Activated CD4-positive, alpha-beta memory T cell treated with anti-CD3 and anti-CD28 coated beads for 36 hours (primary cell): ENCODE results near the gene PRELID2. TPM values are rescaled to one million over a fixed set of nuclear protein-coding genes. Genes with fewer than 3 reads are reported as not detected.
"Not testable (repeated sequence)": the region's sequence is repeated elsewhere in the genome, so short reads cannot be mapped to it uniquely, and the experiment has no call there.

ENCODE experiments used
- CTCF ChIA-PET: fragments of 350-600 bp; sonication (Branson Sonifier 250); formaldehyde crosslinking; loops from one replicate; lab custom pipeline; 2021; ENCODE audit warnings: antibody characterized with exemption, inconsistent platforms; lab: Charles Lee
- POLR2A ChIA-PET: fragments of 350-600 bp; sonication (Branson Sonifier 250); formaldehyde crosslinking; loops from one replicate; lab custom pipeline; 2021; ENCODE audit warnings: antibody characterized with exemption; lab: Charles Lee
- DNase-seq: peaks from one replicate; pipeline ENCODE4 v3.0.0-alpha.2; 2020
- H3K27ac Mint-ChIP-seq: one replicate; pipeline ENCODE4 v1.8.0; 2021; ENCODE audit warnings: mixed read lengths
- H3K27me3 Mint-ChIP-seq: one replicate; pipeline ENCODE4 v1.8.0; 2021; ENCODE audit warnings: mixed read lengths
- H3K36me3 Mint-ChIP-seq: one replicate; pipeline ENCODE4 v1.8.0; 2021; ENCODE audit warnings: mixed read lengths
- H3K4me1 Mint-ChIP-seq: one replicate; pipeline ENCODE4 v1.8.0; 2021; ENCODE audit warnings: low read depth, mixed read lengths
- H3K4me3 Mint-ChIP-seq: one replicate; pipeline ENCODE4 v1.8.0; 2021; ENCODE audit warnings: mild to moderate bottlenecking, mixed read lengths
- H3K9me3 Mint-ChIP-seq: one replicate; pipeline ENCODE4 v1.8.0; 2021; ENCODE audit warnings: mixed read lengths
- intact Hi-C: fragments of 100-400 bp; cut with micrococcal nuclease; formaldehyde crosslinking; loops from one replicate; pipeline ENCODE4 v1.15.1; 2023
- total RNA-seq, 2 experiments: library from RNA; stranded (reverse); gene quantifications; one replicate each; pipeline ENCODE4 v1.2.3, GENCODE V29; 2021

The PRELID2 gene
- total RNA-seq, 2 experiments from 2014 or later: 3.8 to 4.3 TPM

GRCh38 chr5:145855763-145856267 is 20.7 kb upstream of the PRELID2 start:
- Mint-ChIP-seq H3K27me3 (peaks cover 6% of the 10 kb centered on the region), H3K9me3 (no peaks in the 10 kb centered on the region), H3K27ac (no peak overlapping the region), H3K4me3 (no peak overlapping the region), H3K36me3 (no peaks in the 10 kb centered on the region), H3K4me1 (no peaks in the 10 kb centered on the region)
- ChIA-PET POLR2A (no interaction called here), CTCF (interaction anchor here (0.9 to 1.3 kb wide), 2 partner anchors 30 to 1039 kb away, joined by 3 to 5 read pairs; no protein-coding TSS in a partner anchor)
- intact Hi-C loops: no loop called here
- no peak for DNase-seq

GRCh38 chr5:145854651-145855258 is 19.6 kb upstream of the PRELID2 start:
- DNase-seq: no peak

GRCh38 chr5:145853781-145854376 is 18.7 kb upstream of the PRELID2 start:
- intact Hi-C loops: no loop called here
- POLR2A ChIA-PET: interaction anchor here (0.8 kb wide), 1 partner anchor 21 kb away, joined by 3 read pairs; no protein-coding TSS in a partner anchor
- CTCF ChIA-PET: interaction anchor here (1.0 kb wide), 1 partner anchor 49 kb away, joined by 3 read pairs; no protein-coding TSS in a partner anchor
- Mint-ChIP-seq H3K27me3 (peaks cover 6% of the 10 kb centered on the region), H3K36me3 (no peaks in the 10 kb centered on the region), H3K4me3 (no peak overlapping the region), H3K27ac (no peak overlapping the region), H3K4me1 (no peaks in the 10 kb centered on the region), H3K9me3 (no peaks in the 10 kb centered on the region)
- no peak for DNase-seq

More at GRCh38 chr5:145854651-145855258, 19.6 kb upstream of the PRELID2 start:
- Mint-ChIP-seq H3K9me3 (no peaks in the 10 kb centered on the region), H3K27ac (no peak overlapping the region), H3K4me3 (no peak overlapping the region), H3K4me1 (no peaks in the 10 kb centered on the region), H3K27me3 (peaks cover 3% of the 10 kb centered on the region), H3K36me3 (no peaks in the 10 kb centered on the region)
- intact Hi-C loops: no loop called here
- POLR2A ChIA-PET: interaction anchor here (0.8 kb wide), 2 partner anchors 20 to 111 kb away, joined by 3 read pairs; no protein-coding TSS in a partner anchor
- CTCF ChIA-PET: interaction anchor here (1.3 kb wide), 1 partner anchor 29 kb away, joined by 5 read pairs; no protein-coding TSS in a partner anchor

GRCh38 chr5:145852990-145853389 is 17.8 kb upstream of the PRELID2 start:
- H3K4me3 Mint-ChIP-seq: no peak overlapping the region
- peaks cover 6% of the 10 kb centered on the region for H3K27me3 Mint-ChIP-seq
- intact Hi-C loops: no loop called here
- no peaks in the 10 kb centered on the region for H3K4me1 Mint-ChIP-seq
- no peak for DNase-seq
- no peaks in the 10 kb centered on the region for H3K9me3 Mint-ChIP-seq
- no peak overlapping the region for H3K27ac Mint-ChIP-seq
- H3K36me3 Mint-ChIP-seq: no peaks in the 10 kb centered on the region
- ChIA-PET CTCF (interaction anchor here (1.0 kb wide), 2 partner anchors 22 to 50 kb away, joined by 3 read pairs; no protein-coding TSS in a partner anchor), POLR2A (no interaction called here)

GRCh38 chr5:145848854-145849253 is 13.7 kb upstream of the PRELID2 start:
- H3K27me3 Mint-ChIP-seq: peaks cover 3% of the 10 kb centered on the region
- H3K9me3 Mint-ChIP-seq: no peaks in the 10 kb centered on the region
- H3K4me3 Mint-ChIP-seq: no peak overlapping the region
- ChIA-PET POLR2A (no interaction called here), CTCF (no interaction called here)
- H3K4me1 Mint-ChIP-seq: no peaks in the 10 kb centered on the region
- H3K27ac Mint-ChIP-seq: no peak overlapping the region
- no peak for DNase-seq
- no peaks in the 10 kb centered on the region for H3K36me3 Mint-ChIP-seq
- intact Hi-C loops: no loop called here

- Mint-ChIP-seq H3K27me3 (peaks cover 3% of the 10 kb centered on the region), H3K4me1 (no peaks in the 10 kb centered on the region), H3K9me3 (no peaks in the 10 kb centered on the region), H3K36me3 (no peaks in the 10 kb centered on the region), H3K4me3 (no peak overlapping the region), H3K27ac (no peak overlapping the region)
- intact Hi-C loops: no loop called here
- CTCF ChIA-PET: no interaction called here
- POLR2A ChIA-PET: no interaction called here
- no peak for DNase-seq
These were observed 12.7 kb upstream of the PRELID2 start for GRCh38 chr5:145847499-145848497.

GRCh38 chr5:145846081-145846480 is 10.9 kb upstream of the PRELID2 start:
- Mint-ChIP-seq H3K4me1 (no peaks in the 10 kb centered on the region), H3K4me3 (no peak overlapping the region), H3K36me3 (no peaks in the 10 kb centered on the region), H3K27me3 (peaks cover 3% of the 10 kb centered on the region), H3K27ac (no peak overlapping the region), H3K9me3 (no peaks in the 10 kb centered on the region)
- POLR2A ChIA-PET: no interaction called here
- intact Hi-C loops: no loop called here
- DNase-seq: no peak
- CTCF ChIA-PET: no interaction called here

- Mint-ChIP-seq H3K4me3 (no peak overlapping the region), H3K36me3 (no peaks in the 10 kb centered on the region), H3K4me1 (peaks cover 2% of the 10 kb centered on the region), H3K9me3 (no peaks in the 10 kb centered on the region), H3K27ac (no peak overlapping the region), H3K27me3 (peaks cover 5% of the 10 kb centered on the region)
- ChIA-PET CTCF (interaction anchor here (0.9 to 1.4 kb wide), 2 partner anchors 14 to 16 kb away, joined by 3 to 4 read pairs; no protein-coding TSS in a partner anchor), POLR2A (no interaction called here)
- intact Hi-C loops: no loop called here
- no peak for DNase-seq
These were observed 6.2 kb upstream of the PRELID2 start for GRCh38 chr5:145841299-145841698.

GRCh38 chr5:145840458-145841132 is 5.5 kb upstream of the PRELID2 start:
- intact Hi-C loops: no loop called here
- no peak overlapping the region for H3K27ac Mint-ChIP-seq
- no peak for DNase-seq

GRCh38 chr5:145838276-145838675 is 3.1 kb upstream of the PRELID2 start:
- Mint-ChIP-seq H3K4me1 (peaks cover 8% of the 10 kb centered on the region), H3K27me3 (peaks cover 7% of the 10 kb centered on the region), H3K36me3 (no peaks in the 10 kb centered on the region), H3K4me3 (no peak overlapping the region), H3K27ac (no peak overlapping the region), H3K9me3 (no peaks in the 10 kb centered on the region)
- DNase-seq: no peak
- intact Hi-C loops: loop anchor here (5.0 to 10.0 kb wide), 3 partner anchors 41 to 607 kb away; partner anchors contain the start of genes RBM27 and TCERG1
- ChIA-PET CTCF (interaction anchor here (4.6 kb wide), 1 partner anchor 12 kb away, joined by 32 read pairs; no protein-coding TSS in a partner anchor), POLR2A (no interaction called here)

More at GRCh38 chr5:145840458-145841132, 5.5 kb upstream of the PRELID2 start:
- H3K27me3 Mint-ChIP-seq: peaks cover 7% of the 10 kb centered on the region
- no peak overlapping the region for H3K4me3 Mint-ChIP-seq
- no peaks in the 10 kb centered on the region for H3K36me3 Mint-ChIP-seq
- H3K4me1 Mint-ChIP-seq: peaks cover 7% of the 10 kb centered on the region
- ChIA-PET POLR2A (no interaction called here), CTCF (interaction anchor here (1.0 kb wide), 1 partner anchor 15 kb away, joined by 3 read pairs; no protein-coding TSS in a partner anchor)
- no peaks in the 10 kb centered on the region for H3K9me3 Mint-ChIP-seq

GRCh38 chr5:145836241-145836640 is 1.1 kb upstream of the PRELID2 start:
- H3K9me3 Mint-ChIP-seq, DNase-seq, H3K4me3 Mint-ChIP-seq, H3K27ac Mint-ChIP-seq, H3K4me1 Mint-ChIP-seq, H3K36me3 Mint-ChIP-seq, POLR2A ChIA-PET, H3K27me3 Mint-ChIP-seq: not testable (repeated sequence)
- intact Hi-C loops: loop anchor here (5.0 to 10.0 kb wide), 3 partner anchors 39 to 609 kb away; partner anchors contain the start of genes RBM27 and TCERG1
- CTCF ChIA-PET: interaction anchor here (4.6 kb wide), 1 partner anchor 10 kb away, joined by 32 read pairs; no protein-coding TSS in a partner anchor
